RCC 7860 (cell line): Measurements from ENCODE around the gene SIX4.

Source experiments
- DNase-seq: peaks from one replicate; pipeline ENCODE4 v3.0.0-alpha.2; 2015; ENCODE audit warnings: low spot score
- FAIRE-seq: peaks from 2 replicates; lab custom pipeline; 2012; peaks lifted over from hg19 to GRCh38; lab: Jason Lieb, UNC

SIX4 gene

GRCh38 chr14:60722357-60723115, 1.6 kb downstream of the SIX4 start:
- DNase-seq (peak; percentile 6), FAIRE-seq (no peak)

- DNase-seq: no peak
Measured at GRCh38 chr14:60722107-60722356, 2.1 kb downstream of the SIX4 start.

GRCh38 chr14:60721326-60722106, 2.6 kb downstream of the SIX4 start:
- DNase-seq: no peak
- no peak for FAIRE-seq

More at GRCh38 chr14:60722107-60722356, 2.1 kb downstream of the SIX4 start:
- no peak for FAIRE-seq

- FAIRE-seq: no peak
Measured at GRCh38 chr14:60720962-60721325, 3.2 kb downstream of the SIX4 start.

GRCh38 chr14:60720391-60720790, 3.8 kb downstream of the SIX4 start:
- no peak for DNase-seq
- FAIRE-seq: no peak

More at GRCh38 chr14:60720962-60721325, 3.2 kb downstream of the SIX4 start:
- no peak for DNase-seq

GRCh38 chr14:60713513-60713912, 10.6 kb downstream of the SIX4 start:
- DNase-seq (no peak), FAIRE-seq (no peak)

- DNase-seq (no peak), FAIRE-seq (no peak)
Measured at GRCh38 chr14:60710494-60710893, 13.7 kb downstream of the SIX4 start.

GRCh38 chr14:60707858-60708257, 16.3 kb downstream of the SIX4 start:
- DNase-seq: no peak
- no peak for FAIRE-seq

- no peak for FAIRE-seq
Measured at GRCh38 chr14:60705100-60705499, 19.1 kb downstream of the SIX4 start.

GRCh38 chr14:60700598-60700997, 23.6 kb downstream of the SIX4 start:
- no peak for FAIRE-seq
- no peak for DNase-seq

More at GRCh38 chr14:60705100-60705499, 19.1 kb downstream of the SIX4 start:
- no peak for DNase-seq

GRCh38 chr14:60695327-60695726, 28.8 kb downstream of the SIX4 start:
- FAIRE-seq: no peak
- no peak for DNase-seq

- DNase-seq (no peak), FAIRE-seq (no peak)
Measured at GRCh38 chr14:60691383-60692113, 32.6 kb downstream of the SIX4 start.

- DNase-seq (no peak), FAIRE-seq (no peak)
Measured at GRCh38 chr14:60686865-60687264, 37.3 kb downstream of the SIX4 start.

GRCh38 chr14:60684203-60684602, 39.9 kb downstream of the SIX4 start:
- DNase-seq (no peak), FAIRE-seq (no peak)

GRCh38 chr14:60681271-60681670, 42.9 kb downstream of the SIX4 start:
- no peak for FAIRE-seq
- DNase-seq: no peak

- DNase-seq (no peak), FAIRE-seq (no peak)
Measured at GRCh38 chr14:60680511-60680910, 43.6 kb downstream of the SIX4 start.

- DNase-seq (no peak), FAIRE-seq (no peak)
Measured at GRCh38 chr14:60679566-60680258, 44.4 kb downstream of the SIX4 start.

- DNase-seq (no peak), FAIRE-seq (no peak)
Measured at GRCh38 chr14:60677701-60678100, 46.5 kb downstream of the SIX4 start.

- FAIRE-seq: no peak
- no peak for DNase-seq
Measured at GRCh38 chr14:60670989-60671388, 53.2 kb downstream of the SIX4 start.

- DNase-seq: no peak
- FAIRE-seq: no peak
Measured at GRCh38 chr14:60668431-60669112, 55.6 kb downstream of the SIX4 start.

GRCh38 chr14:60665177-60665550, 59.0 kb downstream of the SIX4 start:
- DNase-seq: no peak
- no peak for FAIRE-seq
